Thyroid gland (tissue), 4 donors: ENCODE measurements around the gene BCAS3.

Experiments
- POLR2A ChIP-seq, 2 donors: fragments of 450-650 bp; IDR thresholded peaks; one replicate each; pipeline ENCODE4 v1.6.1; 2017; ENCODE audit warnings: antibody characterized with exemption in 2 of 2, mild to moderate bottlenecking in 2 of 2, moderate library complexity in 1 of 2
- TF ChIP-seq, protein P1 (sequence below), 6 experiments: fragments of 200-600 bp in 3 of 6; fragments of 450-650 bp in 3 of 6; sonication (generic) in 3 of 6; IDR thresholded peaks; one replicate each; pipeline ENCODE4 v1.5.1; 2016 to 2019; ENCODE audit warnings: antibody characterized with exemption in 6 of 6, mild to moderate bottlenecking in 2 of 6, inconsistent platforms in 1 of 6, moderate library complexity in 1 of 6

DNA sequence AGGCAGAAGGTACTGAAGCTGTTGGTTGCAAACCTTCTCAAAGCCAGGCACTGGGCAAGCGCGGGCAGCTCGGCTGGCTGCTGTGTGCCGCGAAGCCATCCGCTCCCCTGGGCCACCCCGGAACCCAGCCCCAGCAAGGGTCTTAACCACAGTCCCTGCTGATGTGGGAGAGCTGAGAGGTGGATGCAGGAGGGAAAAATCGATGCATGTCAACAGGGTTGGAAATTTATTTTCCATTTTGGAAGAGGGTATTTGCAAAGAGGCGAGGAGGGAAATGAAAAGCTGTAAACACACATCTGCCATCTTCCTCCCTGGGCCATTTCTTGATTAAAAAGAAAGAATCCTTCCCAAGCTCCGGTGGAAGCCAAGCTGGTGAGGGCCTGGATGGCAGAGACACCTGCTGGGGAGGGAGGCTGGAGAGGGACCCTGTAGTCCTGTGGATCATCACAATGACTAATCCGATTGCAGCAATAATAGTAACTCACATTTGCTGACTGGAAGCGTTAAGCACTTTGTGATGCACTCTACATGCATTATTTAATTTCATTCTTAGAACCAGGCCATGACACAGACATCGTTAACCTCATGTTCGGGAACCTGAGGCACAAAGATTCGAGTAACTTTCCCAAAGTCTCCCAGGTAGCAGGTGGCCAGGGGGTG lies 708.1 kb downstream of the BCAS3 start:
- TF ChIP-seq, protein P1, sequence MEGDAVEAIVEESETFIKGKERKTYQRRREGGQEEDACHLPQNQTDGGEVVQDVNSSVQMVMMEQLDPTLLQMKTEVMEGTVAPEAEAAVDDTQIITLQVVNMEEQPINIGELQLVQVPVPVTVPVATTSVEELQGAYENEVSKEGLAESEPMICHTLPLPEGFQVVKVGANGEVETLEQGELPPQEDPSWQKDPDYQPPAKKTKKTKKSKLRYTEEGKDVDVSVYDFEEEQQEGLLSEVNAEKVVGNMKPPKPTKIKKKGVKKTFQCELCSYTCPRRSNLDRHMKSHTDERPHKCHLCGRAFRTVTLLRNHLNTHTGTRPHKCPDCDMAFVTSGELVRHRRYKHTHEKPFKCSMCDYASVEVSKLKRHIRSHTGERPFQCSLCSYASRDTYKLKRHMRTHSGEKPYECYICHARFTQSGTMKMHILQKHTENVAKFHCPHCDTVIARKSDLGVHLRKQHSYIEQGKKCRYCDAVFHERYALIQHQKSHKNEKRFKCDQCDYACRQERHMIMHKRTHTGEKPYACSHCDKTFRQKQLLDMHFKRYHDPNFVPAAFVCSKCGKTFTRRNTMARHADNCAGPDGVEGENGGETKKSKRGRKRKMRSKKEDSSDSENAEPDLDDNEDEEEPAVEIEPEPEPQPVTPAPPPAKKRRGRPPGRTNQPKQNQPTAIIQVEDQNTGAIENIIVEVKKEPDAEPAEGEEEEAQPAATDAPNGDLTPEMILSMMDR (IDR thresholded peaks at IDR 0.05) = no peak
- no peak for TF ChIP-seq POLR2A (IDR thresholded peaks at IDR 0.05)
